Keratinocyte (primary cell): Measurements from ENCODE around the gene PTPN2.

ENCODE experiments used
- CTCF ChIP-seq, 3 experiments: IDR thresholded peaks in 1 of 3; conservative IDR thresholded peaks in 1 of 3; optimal IDR thresholded peaks in 1 of 3; 2 replicates in 2 of 3; 3 replicates in 1 of 3; pipeline versions ENCODE3 to v1.5.1; 2011; ENCODE audit warnings: low read length in 3 of 3, mild to moderate bottlenecking in 3 of 3, moderate library complexity in 2 of 3, control low read depth in 1 of 3, inconsistent platforms in 1 of 3; ENCODE audit not compliant: insufficient read depth in 2 of 3; ENCODE audit errors: extremely low read depth in 1 of 3
- EZH2 ChIP-seq: IDR thresholded peaks from one replicate; pipeline ENCODE4 v1.6.1; 2012; ENCODE audit warnings: inconsistent platforms, mild to moderate bottlenecking, low read length, moderate library complexity

DNA sequence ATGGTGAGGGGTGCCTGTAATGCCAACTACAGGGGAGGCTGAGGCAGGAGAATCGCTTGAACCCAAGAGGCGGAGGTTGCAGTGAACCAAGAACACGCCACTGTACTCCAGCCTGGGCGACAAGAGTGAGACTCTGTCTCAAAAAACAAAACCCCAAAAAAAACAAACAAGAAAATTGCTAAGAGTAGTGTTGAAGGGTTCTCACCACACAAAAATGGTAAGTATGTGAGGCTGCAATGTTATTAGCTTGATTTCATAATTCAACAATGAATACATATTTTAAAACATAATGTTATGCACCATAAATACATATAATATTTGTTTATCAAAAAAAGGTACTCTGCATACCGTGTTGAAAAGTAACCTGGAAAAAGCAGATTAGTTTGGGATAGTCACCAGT lies 135.4 kb downstream of the PTPN2 start:
- TF ChIP-seq CTCF (optimal IDR thresholded peaks at IDR 0.05 in 1 of 3, IDR thresholded peaks at IDR 0.05 in 1 of 3, conservative IDR thresholded peaks at IDR 0.05 in 1 of 3; ENCODE audit: extremely low read depth in 1 of 3, insufficient read depth in 2 of 3, low read length in 3 of 3) (no peak), EZH2 (no peak)
